GM19239 (cell line): Measurements from ENCODE around the gene PLEKHA4.
"Not testable (repeated sequence)": the region's sequence is repeated elsewhere in the genome, so short reads cannot be mapped to it uniquely, and the experiment has no call there.

ENCODE experiments used
- DNase-seq: peaks from one replicate; pipeline ENCODE4 v3.0.0; 2011; ENCODE audit warnings: low spot score; ENCODE audit not compliant: insufficient read length
- FAIRE-seq: peaks from 2 replicates; lab custom pipeline; 2011; peaks lifted over from hg19 to GRCh38; lab: Jason Lieb, UNC

PLEKHA4 gene

DNA sequence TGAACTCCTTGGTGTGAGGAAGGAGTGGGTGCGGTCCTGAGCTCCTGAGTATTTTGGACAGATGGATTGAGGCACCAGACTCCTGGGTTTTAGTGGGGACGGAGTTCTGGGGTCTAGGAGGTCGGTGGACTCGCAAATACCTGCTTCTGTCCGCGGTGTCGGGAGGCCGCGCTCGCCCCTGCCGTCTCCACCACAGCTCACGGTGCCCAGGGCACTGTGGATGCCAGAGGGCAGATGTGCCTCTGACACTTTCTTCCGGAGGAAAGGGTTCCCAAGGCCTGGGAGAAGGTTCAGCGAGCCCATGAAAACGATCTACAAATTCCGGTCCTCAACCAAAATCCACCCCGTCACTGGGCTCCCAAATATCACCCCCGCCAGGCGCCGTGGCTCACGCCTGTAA, 26.8 kb upstream of the PLEKHA4 start:
- FAIRE-seq (no peak), DNase-seq (no peak)

DNA sequence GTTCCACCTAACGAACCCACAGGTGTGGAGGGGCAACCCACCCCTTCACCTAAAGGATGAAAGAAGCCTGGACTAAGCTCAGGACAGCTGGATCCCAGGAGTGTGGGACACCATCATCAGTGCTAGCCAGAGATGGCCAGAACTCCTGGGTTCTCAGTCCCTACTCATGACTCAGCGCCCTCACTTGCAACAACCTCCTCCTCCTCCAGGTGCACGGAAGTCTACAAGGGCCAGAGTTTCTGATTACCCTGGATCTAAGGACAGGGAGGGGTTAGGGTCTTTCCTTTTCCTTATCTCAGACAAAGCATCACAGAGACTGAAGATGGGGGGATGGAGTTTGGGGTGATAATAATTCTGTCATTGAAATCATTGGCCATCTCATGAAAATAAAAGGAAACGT, 22.1 kb upstream of the PLEKHA4 start:
- FAIRE-seq (no peak), DNase-seq (no peak)

DNA sequence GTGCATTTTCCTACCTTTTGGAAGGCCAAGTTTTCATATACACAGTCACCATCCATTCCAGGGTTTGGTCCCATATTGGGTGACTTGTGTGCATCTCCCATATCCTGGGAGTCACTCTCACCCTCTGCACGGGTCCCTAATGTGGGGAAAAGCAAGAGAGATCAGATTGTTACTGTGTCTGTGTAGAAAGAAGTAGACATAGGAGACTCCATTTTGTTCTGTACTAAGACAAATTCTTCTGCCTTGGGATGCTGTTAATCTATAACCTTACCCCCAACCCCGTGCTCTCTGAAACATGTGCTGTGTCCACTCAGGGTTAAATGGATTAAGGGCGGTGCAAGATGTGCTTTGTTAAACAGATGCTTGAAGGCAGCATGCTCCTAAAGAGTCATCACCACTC, 21.1 kb upstream of the PLEKHA4 start:
- FAIRE-seq, DNase-seq: not testable (repeated sequence)

DNA sequence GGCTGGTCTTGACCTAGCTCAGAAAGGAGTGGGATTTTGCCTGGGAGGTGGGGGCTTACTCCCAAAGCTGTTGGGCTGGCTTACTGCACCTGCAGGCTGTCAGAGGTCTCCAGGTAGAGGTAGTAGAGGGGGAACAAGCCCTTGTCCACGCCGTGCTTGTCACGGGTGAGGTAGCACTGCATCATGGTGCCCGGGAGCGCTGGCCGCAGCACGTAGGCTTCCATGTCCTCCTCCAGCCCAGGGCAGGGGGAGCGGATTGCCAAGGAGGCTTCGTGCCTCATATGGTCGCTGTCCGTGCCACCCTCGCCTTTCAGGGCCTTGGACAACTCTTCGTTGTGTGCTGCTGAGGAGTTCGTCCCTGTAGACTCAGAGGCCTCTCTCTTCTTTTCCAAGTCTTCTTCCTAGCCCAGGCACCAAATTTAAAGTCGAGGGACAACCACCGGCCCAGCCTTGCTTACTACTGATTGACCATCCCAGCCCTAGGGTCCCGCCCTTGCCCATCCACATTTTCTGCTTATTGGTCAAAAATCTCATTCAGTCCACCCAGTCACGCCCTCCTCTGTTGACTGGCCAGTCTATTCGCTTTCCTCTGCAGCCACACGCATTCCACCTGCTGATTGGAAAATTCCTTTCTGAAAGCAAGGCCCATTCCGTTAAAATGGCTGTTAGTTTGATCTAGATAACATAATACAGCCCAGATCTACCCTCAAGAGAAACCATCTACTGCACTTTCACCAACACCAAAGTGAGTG, 19.6 kb upstream of the PLEKHA4 start:
- FAIRE-seq, result no peak
- no peak for DNase-seq

DNA sequence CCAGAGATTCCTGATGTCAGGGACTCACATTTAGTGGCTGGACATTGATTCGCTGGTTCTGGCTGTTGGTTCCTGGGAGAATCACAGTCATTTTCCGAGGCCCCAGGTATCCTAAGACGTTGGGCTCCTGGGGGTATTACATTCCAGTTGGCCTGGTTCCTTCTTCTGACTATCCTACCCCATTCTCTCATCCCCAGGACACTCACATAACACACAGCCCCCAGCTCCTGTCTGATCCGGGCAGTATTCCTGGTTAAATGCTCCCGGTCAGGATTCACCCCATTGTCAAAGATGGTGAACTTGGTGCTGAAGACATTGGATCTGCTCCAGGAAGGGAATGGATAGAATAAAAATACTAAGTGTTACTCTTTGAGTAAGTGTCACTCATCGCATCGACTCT, 15.3 kb upstream of the PLEKHA4 start:
- FAIRE-seq (no peak), DNase-seq (no peak)

DNA sequence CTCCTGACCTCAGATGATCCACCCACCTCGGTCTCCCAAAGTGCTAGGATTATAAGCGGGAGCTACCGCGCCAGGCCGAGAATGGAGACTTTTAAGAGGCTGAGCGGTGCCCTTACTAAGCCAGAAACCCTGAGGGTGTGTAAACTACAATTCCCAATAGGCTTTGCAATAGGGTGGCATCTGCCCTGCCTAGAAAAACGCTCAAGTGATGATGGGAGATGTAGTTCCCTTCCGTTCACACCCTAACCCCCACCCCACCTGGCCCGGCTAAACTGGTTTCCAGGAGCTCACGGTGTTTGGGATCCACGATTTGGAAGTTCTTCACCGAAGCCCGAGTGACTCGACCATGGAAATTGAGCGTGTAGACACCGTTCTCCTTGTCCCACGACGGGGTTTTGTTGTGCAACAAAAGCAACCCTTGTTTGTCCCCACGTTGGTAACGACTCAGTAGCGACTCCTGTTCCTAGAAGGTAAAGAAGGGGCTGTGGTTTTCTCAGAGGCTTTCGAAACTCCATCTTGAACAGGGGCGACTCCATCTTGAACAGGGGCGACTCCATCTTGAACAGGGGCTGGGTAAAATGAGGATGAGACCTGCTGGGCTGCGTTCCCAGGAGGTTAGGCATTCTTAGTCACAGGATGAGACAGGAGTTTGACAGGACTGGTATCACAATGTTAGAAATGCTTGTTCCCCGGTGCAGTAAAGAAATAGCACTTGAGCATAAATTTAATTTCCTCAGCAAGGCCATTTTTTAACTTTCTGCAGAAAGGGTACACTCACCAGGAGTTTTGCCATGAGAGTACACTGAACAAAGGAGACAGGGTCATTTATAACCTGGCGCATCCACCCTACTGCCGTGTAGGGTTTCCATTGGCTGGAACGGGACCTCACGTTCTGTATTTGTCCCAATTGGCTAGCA, 13.6 kb upstream of the PLEKHA4 start:
- FAIRE-seq (no peak), DNase-seq (no peak)

DNA sequence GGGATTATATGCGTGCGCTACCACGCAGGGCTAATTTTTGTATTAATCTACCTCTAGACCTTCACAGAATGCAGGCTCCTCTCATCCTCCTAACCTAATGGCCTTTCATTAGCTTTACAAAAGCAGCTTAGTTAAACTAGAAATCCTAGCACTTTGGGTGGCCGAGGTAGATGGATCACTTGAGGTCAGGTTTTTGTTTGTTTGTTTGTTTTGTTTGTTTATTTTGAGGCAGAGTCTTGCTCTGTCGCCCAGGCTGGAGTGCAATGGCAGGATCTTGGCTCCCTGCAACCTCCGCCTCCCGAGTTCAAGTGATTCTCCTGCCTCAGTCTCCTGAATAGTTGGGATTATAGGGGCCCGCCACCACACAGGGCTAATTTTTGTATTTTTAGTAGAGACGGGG, 11.3 kb upstream of the PLEKHA4 start:
- not testable (repeated sequence) for FAIRE-seq, DNase-seq

DNA sequence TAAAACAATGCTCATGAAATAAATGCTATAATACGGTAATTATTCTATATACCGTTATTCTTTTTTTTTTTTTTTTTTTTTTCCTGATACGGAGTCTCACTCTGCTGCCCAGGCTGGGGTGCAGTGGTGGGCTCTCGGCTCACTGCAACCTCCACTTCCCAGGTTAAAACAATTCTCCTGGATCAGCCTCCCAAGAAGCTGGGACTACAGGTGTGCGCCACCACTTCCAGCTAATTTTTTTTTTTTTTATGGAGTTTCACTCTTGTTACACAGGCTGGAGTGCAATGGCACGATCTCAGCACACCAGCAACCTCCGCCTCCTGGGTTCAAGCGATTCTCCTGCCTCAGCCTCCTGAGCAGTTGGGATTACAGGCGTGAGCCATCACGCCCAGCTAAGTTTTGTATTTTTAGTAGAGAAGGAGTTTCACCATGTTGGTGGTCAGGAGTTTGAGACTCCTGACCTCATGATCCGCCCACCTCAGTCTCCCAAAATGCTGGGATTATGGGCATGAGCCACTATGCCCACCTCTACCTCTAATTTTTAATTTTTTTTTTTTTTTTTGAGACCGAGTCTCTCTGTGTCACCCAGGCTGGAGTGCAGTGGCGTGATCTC, 10.7 kb upstream of the PLEKHA4 start:
- DNase-seq (no peak), FAIRE-seq (no peak)

DNA sequence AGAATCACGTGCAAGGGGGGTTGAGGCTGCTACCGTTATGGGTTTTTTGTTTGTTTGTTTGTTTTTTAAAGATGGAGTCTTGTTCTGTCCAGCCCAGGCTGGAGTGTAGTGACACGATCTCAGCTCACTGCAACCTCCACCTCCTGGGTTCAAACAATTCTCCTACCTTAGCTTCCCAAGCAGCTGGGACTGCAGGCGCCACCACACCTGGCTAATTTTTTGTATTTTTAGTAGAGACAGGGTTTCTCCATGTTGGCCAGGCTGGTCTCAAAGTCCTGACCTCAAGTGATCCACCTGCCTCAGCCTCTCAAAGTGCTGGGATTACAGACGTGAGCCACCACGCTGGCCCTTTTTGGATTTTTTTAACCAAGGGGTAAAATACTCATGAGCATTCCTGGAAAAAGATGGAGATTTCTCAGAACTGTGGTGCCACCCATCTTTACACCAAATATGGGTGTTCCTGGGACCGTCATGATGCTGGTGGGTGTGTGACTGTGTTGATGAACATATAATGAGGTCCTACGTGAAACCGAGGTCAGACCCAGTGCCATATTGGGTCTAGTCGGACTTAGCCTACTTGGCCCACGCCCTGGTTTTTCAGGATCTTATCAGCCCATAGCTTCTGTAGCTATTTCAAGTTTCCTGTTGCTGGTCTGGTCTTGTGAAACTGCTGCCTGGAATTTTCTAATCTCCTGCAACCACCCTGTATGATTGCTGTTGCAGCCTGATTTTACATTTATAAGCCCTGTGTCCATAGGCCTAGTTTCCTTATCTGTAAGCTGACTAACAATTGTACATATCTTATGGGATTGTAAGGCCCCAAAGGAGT, 10.0 kb upstream of the PLEKHA4 start:
- FAIRE-seq, result no peak
- no peak for DNase-seq

DNA sequence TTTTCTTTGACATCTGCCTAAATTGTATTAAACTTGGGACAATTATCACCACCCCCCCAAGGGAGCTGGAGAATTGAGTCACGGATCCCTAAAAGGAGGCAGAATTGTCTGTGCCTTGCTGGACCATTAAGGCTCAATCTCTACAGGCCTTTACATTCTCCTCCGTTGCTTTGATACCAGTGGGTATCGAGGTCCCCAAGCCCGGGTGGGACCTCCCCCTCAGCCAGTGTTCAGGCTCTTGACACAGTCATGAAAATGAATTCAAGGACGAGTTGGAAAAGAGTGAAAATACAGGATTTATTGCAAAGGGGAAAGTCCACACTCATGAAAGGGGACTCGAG, 9.4 kb upstream of the PLEKHA4 start:
- DNase-seq (no peak), FAIRE-seq (no peak)

DNA sequence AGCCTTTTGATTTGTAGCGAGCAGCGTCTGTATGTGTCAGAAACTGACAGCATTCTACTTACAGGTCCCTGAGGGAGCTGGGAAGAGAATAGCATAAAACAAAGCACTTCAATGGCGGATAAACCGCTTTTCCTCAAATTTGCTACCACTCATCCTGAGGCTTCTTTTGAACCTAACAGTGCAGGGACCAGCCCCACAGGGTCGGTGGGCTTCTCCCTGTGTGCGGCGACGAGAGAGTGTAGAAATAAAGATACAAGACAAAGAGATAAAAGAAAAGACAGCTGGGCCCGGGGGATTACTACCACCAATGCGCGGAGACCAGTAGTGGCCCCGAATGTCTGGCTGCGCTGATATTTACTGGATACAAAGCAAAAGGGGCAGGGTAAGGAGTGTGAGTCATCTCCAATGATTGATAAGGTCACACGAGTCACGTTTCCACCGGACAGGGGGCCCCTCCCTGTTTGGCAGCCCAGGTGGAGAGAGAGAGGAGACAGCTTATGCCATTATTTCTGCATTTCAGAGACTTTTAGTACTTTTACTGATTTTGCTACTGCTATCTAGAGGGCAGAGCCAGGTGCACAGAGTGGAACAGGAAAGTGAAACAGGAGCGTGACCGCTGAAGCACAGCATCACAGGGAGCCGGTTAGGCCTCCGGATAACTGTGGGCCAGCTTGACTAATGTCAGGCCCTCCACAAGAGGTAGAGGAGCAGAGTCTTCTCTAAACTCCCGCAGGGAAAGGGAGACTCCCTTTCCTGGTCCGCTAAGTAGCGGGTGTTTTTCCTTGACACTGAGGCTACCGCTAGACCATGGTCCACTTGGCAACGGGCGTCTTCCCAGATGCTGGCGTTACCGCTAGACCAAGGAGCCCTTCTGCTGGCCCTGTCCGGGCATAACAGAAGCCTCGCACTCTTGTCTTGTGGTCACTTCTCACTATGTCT, 7.9 kb upstream of the PLEKHA4 start:
- DNase-seq, result not testable (repeated sequence)
- peak; percentile 80 for FAIRE-seq

DNA sequence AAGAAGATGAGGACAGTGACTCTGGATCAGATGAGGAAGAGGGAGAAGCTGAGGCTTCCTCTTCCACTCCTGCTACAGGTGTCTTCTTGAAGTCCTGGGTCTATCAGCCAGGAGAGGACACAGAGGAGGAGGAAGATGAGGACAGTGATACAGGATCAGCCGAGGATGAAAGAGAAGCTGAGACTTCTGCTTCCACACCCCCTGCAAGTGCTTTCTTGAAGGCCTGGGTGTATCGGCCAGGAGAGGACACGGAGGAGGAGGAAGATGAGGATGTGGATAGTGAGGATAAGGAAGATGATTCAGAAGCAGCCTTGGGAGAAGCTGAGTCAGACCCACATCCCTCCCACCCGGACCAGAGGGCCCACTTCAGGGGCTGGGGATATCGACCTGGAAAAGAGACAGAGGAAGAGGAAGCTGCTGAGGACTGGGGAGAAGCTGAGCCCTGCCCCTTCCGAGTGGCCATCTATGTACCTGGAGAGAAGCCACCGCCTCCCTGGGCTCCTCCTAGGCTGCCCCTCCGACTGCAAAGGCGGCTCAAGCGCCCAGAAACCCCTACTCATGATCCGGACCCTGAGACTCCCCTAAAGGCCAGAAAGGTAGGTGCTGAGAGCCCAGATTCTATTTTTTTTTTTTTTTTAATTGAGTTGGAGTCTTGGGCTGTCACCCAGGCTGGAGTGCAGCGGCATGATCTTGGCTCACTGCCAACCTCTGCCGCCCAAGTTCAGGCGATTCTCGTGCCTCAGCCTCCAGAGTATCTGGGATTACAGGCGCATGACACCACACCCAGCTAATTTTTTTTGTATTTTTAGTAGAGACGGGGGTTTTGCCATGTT, 6.1 kb upstream of the PLEKHA4 start:
- no peak for FAIRE-seq
- no peak for DNase-seq

DNA sequence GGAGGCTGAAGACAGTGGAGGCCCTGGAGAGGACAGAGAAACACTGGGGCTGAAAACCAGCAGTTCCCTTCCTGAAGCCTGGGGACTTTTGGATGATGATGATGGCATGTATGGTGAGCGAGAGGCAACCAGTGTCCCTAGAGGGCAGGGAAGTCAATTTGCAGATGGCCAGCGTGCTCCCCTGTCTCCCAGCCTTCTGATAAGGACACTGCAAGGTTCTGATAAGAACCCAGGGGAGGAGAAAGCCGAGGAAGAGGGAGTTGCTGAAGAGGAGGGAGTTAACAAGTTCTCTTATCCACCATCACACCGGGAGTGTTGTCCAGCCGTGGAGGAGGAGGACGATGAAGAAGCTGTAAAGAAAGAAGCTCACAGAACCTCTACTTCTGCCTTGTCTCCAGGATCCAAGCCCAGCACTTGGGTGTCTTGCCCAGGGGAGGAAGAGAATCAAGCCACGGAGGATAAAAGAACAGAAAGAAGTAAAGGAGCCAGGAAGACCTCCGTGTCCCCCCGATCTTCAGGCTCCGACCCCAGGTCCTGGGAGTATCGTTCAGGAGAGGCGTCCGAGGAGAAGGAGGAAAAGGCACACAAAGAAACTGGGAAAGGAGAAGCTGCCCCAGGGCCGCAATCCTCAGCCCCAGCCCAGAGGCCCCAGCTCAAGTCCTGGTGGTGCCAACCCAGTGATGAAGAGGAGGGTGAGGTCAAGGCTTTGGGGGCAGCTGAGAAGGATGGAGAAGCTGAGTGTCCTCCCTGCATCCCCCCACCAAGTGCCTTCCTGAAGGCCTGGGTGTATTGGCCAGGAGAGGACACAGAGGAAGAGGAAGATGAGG, 5.3 kb upstream of the PLEKHA4 start:
- FAIRE-seq, result no peak
- no peak for DNase-seq

DNA sequence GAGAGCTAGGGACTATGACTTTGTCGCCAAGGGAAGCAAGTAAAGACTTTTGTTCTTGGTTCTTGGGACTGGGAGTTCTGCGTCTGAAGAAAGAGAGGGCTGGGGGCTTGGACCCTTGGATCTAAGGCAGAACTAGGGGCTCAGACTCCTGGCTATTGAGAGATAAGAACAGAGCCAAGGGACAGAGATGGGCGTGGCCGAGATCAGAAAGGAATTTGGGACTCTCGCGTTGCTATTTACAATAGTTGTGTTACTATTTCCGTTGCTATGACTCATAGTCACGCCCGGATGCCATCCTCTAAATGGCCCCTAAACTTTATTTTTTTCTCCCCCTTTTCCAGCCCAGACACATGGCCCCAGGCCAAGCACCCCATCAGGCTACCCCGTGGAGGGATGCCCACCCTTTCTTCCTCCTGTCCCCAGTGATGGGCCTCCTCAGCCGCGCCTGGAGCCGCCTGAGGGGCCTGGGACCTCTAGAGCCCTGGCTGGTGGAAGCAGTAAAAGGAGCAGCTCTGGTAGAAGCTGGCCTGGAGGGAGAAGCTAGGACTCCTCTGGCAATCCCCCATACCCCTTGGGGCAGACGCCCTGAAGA, 4.6 kb upstream of the PLEKHA4 start:
- no peak for DNase-seq
- peak; percentile 84 for FAIRE-seq

DNA sequence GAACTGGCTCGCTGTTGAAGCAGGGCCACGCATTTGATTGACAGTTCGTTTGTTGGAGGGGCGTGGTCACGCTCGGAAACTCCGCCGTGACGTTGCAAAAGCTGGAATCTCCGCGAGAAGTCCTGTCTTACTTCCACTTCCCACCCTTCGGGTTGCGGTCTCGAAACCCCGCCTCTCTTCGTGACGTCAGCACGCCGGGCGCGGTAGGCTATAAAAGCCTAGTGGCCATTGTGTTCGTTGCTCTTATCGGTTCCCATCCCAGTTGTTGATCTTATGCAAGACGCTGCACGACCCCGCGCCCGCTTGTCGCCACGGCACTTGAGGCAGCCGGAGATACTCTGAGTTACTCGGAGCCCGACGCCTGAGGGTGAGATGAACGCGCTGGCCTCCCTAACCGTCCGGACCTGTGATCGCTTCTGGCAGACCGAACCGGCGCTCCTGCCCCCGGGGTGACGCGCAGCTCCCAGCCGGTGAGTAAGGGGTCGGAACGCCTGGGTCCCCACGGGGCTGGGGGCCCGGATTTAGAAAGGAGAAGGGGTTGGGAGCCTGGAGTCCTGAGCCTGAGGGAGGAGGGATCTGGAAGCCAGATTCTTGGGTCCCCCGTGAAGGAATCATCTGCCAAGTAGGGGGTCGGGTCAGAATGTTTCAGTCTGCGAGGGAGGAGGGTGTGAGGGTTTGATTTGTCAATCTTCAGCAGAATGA, 3.9 kb upstream of the PLEKHA4 start, which contains the start of gene PPP1R15A:
Gene PPP1R15A (plus strand): TSS at position 240 of the 702 bp plus-strand sequence. CDS start 813 bp downstream, outside the sequence.
- peak; percentile 97 for FAIRE-seq
- DNase-seq, result peak; percentile 85

DNA sequence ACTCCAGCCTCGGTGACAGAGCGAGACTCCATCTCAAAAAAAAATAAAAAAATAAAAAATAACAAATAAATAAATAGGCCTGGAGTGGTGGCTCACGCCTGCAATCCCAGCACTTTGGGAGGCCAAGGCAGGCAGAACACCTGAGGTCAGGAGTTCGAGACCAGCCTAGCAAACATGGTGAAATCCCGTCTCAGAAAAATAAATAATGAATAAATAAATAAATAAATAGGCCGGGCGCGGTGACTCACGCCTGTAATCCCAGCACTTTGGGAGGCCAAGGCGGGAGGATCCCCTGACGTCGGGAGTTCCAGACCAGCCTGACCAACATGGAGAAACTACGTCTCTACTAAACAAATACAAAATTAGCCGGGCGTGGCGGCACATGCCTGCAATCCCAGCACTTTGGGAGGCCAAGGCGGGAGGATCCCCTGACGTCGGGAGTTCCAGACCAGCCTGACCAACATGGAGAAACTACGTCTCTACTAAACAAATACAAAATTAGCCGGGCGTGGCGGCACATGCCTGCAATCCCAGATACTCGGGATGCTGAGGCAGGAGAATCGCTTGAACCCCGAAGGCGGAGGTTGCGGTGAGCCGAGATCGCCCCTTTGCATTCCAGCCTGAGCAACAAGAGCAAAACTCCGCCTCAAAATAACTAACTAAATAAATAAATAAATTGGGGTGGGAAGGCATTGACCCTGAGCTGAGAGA, 3.2 kb upstream of the PLEKHA4 start:
- not testable (repeated sequence) for DNase-seq, FAIRE-seq
